Spleen (tissue), 11 donors: Measurements from ENCODE around the gene TMEM147. TPM values are rescaled to one million over a fixed set of nuclear protein-coding genes. Genes with fewer than 3 reads are reported as not detected.
A peak's percentile ranks its signal among the peaks of the same experiment; 100 is the strongest.

Experiments
- DNase-seq: peaks from one replicate; pipeline ENCODE4 v3.0.0-alpha.2; 2020
- H3K27ac ChIP-seq, 8 donors: fragments of 200-600 bp; sonication (generic) in 7 of 8; 1 replicate in 4 of 8; 2 replicates in 4 of 8; pipeline versions ENCODE4 v1.5.0 to v1.8.0; 2016 to 2021; ENCODE audit warnings: inconsistent platforms in 4 of 8, mild to moderate bottlenecking in 4 of 8, moderate library complexity in 1 of 8
- H3K27me3 ChIP-seq, 7 donors: fragments of 200-600 bp; sonication (generic) in 6 of 7; replicated peaks in 1 of 7; 1 replicate in 4 of 7; 2 replicates in 3 of 7; pipeline versions ENCODE4 v1.5.0 to v1.8.0; 2016 to 2021; ENCODE audit warnings: inconsistent platforms in 3 of 7, mild to moderate bottlenecking in 1 of 7
- H3K36me3 ChIP-seq, 6 donors: fragments of 200-600 bp; sonication (generic) in 5 of 6; 1 replicate in 4 of 6; 2 replicates in 2 of 6; pipeline versions ENCODE4 v1.5.0 to v1.8.0; 2016 to 2021; ENCODE audit warnings: inconsistent platforms in 2 of 6
- H3K4me1 ChIP-seq, 6 donors: fragments of 200-600 bp; sonication (generic) in 5 of 6; 1 replicate in 3 of 6; 2 replicates in 3 of 6; pipeline versions ENCODE4 v1.5.0 to v1.8.0; 2016 to 2021; ENCODE audit warnings: inconsistent platforms in 3 of 6
- H3K4me3 ChIP-seq, 8 donors: fragments of 200-600 bp; sonication (generic) in 7 of 8; 1 replicate in 4 of 8; 2 replicates in 4 of 8; pipeline versions ENCODE4 v1.5.0 to v1.8.0; 2016 to 2021; ENCODE audit warnings: inconsistent platforms in 4 of 8, mild to moderate bottlenecking in 4 of 8, moderate library complexity in 2 of 8
- H3K9me3 ChIP-seq, 8 donors: fragments of 200-600 bp; sonication (generic) in 7 of 8; 1 replicate in 4 of 8; 2 replicates in 4 of 8; pipeline versions ENCODE4 v1.5.0 to v1.8.0; 2016 to 2021; ENCODE audit warnings: inconsistent platforms in 4 of 8
- POLR2A ChIP-seq, 3 donors: fragments of 450-650 bp; IDR thresholded peaks; one replicate each; pipeline ENCODE4 v1.5.1; 2017; ENCODE audit warnings: antibody characterized with exemption in 3 of 3, mild to moderate bottlenecking in 1 of 3
- POLR2AphosphoS5 ChIP-seq, 3 donors: sonication (generic); formaldehyde crosslinking; IDR thresholded peaks; one replicate each; pipeline ENCODE4 v1.5.1; 2017; ENCODE audit warnings: antibody characterized with exemption in 3 of 3
- WGBS, 5 donors: extraction: QIAGEN DNeasy Blood & Tissue Kit in 3 of 5; methylation state at CpG; one replicate each; pipeline versions ENCODE4 v1.1.5 to v1.1.7; 2013 to 2018; 5-methylcytosine and 5-hydroxymethylcytosine counted together
- intact Hi-C: fragments of 100-400 bp; cut with DNase I; formaldehyde crosslinking; loops from one replicate; pipeline ENCODE4 v1.15.0; 2023; ENCODE audit warnings: low total_unique reads
- polyA plus RNA-seq, 3 donors: library from polyadenylated mRNA; stranded (reverse); fragments of 200-250 nt; gene quantifications; one replicate each; pipeline ENCODE4 v1.2.1, GENCODE V29; 2013
- total RNA-seq, 7 donors: library from RNA; depleted of rRNA in 3 of 7; stranded (reverse); fragments of >200 nt in 3 of 7; fragmentation: NEBNext Ultra II Directional in 4 of 7; extraction: Animal tissue kit (Norgen Biotek cat#: 25700) in 4 of 7; gene quantifications; one replicate each; pipeline versions ENCODE4 v1.1.0 to v1.2.1, GENCODE V29; 2016 to 2021
- TF ChIP-seq, protein P1 (sequence below), 11 experiments: fragments of 200-600 bp in 7 of 11; fragments of 450-650 bp in 4 of 11; sonication (generic) in 4 of 11; IDR thresholded peaks in 8 of 11; conservative IDR thresholded peaks in 3 of 11; 1 replicate in 7 of 11; 2 replicates in 4 of 11; pipeline versions ENCODE4 v1.4.0 to v1.8.0; 2016 to 2021; ENCODE audit warnings: antibody characterized with exemption in 11 of 11, inconsistent platforms in 4 of 11, mild to moderate bottlenecking in 1 of 11
- donor health status: healthy with polysubstance abuse.
- donor health status: DM: no; HTN: no; CAD: no; lungs with moderate emphysema.
- donor health status: DM: no; HTN: no; CAD: no.
- donor health status: Bipolar disorder and iron deficiency.
- donor health status: healthy.
- donor health status: DM: no; HTN: no; CAD: no.
- donor health status: DM: yes; HTN: yes; CAD: no.

Gene TMEM147
- total and polyA plus RNA-seq, 10 donors = 47.6 to 88.7 (median 56.3) TPM

DNA sequence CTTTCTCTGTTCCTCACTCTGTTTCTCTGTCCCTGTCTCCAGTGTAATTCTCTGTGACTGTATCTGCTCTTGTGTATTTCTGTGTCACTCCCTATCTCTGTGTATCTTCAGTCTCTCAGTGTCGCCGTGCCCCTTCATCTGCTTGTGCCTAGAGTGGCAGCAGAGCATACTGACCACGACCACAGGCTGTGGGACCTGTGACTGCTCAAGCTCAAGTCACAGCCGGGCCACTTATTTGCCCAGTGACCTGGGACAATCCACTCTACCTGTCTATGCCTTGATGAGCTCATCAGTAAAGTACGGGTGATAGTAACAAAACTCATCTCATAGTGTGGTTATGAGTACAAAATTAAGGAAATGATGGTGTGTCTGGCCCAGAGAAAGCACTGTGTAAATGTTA, 8.7 kb downstream of the TMEM147 start:
- WGBS, 5 donors = 63 to 79% (median 69%) methylated on average over 5 of the region's 5 CpGs
- intact Hi-C loops = loop anchor here (10.0 kb wide), 1 partner anchor 161 kb away; the partner anchor contains the start of gene KMT2B
- peak; percentile 23 for DNase-seq

DNA sequence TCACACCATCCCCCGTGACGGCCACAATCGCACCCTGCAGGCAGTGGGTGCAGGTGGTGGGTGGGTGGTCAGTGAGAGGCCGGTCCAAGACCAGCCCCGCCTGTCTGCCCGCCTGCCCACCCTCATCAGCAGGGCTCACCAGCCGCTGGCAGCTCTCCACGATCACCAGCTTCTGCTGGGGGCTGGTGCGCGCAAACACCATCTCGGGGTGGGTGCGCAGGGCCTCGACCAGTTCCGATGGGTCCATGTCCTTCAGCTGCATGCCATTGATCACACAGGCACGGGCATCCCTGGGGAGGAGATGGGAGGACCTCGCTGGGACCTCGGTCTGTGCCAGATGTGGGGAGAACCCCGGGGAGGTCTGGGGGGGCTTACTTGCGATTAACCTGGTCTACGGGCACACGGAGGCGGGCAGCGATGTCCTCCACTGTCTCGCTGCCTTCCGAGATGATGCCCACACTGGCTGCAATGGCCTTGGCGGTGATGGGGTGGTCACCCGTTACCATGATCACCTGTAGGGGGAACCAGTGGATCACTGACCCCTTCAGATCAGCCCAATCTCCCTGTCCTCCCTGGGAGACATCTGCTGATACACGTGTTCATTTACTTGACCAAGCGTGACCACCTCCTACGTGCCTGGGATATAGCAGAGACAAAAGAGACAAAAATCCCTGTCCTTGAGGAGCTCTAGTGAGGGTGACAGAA, 10.0 kb downstream of the TMEM147 start:
- H3K36me3 ChIP-seq = peaks cover 0 to 11% (median 2%) of the 10 kb centered on the region in 6 donors
- no peak for TF ChIP-seq POLR2A (IDR thresholded peaks at IDR 0.05)
- TF ChIP-seq POLR2AphosphoS5 (IDR thresholded peaks at IDR 0.05) = no peak
- TF ChIP-seq, protein P1, sequence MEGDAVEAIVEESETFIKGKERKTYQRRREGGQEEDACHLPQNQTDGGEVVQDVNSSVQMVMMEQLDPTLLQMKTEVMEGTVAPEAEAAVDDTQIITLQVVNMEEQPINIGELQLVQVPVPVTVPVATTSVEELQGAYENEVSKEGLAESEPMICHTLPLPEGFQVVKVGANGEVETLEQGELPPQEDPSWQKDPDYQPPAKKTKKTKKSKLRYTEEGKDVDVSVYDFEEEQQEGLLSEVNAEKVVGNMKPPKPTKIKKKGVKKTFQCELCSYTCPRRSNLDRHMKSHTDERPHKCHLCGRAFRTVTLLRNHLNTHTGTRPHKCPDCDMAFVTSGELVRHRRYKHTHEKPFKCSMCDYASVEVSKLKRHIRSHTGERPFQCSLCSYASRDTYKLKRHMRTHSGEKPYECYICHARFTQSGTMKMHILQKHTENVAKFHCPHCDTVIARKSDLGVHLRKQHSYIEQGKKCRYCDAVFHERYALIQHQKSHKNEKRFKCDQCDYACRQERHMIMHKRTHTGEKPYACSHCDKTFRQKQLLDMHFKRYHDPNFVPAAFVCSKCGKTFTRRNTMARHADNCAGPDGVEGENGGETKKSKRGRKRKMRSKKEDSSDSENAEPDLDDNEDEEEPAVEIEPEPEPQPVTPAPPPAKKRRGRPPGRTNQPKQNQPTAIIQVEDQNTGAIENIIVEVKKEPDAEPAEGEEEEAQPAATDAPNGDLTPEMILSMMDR (IDR thresholded peaks at IDR 0.05 in 8 of 11, conservative IDR thresholded peaks at IDR 0.05 in 3 of 11) = no peak
- WGBS, 5 donors = 60 to 76% (median 72%) methylated on average over 15 to 30 of the region's 30 CpGs
- peak; percentile 56 for DNase-seq
- no peak overlapping the region for H3K4me3 ChIP-seq
- H3K4me1 ChIP-seq = peaks cover 5 to 23% (median 16%) of the 10 kb centered on the region in 6 donors
- no peaks in the 10 kb centered on the region for H3K9me3 ChIP-seq
- intact Hi-C loops = loop anchor here (10.0 kb wide), 1 partner anchor 159 kb away; the partner anchor contains the start of gene KMT2B
- H3K27me3 ChIP-seq = peaks cover 0 to 48% (median 25%) of the 10 kb centered on the region in 7 donors
- no peak overlapping the region for H3K27ac ChIP-seq

More for the DNA sequence above, 8.7 kb downstream of the TMEM147 start:
- Histone ChIP-seq H3K4me1 (peaks cover 5 to 25% (median 15%) of the 10 kb centered on the region in 6 donors), H3K4me3 (no peak overlapping the region), H3K9me3 (no peaks in the 10 kb centered on the region), H3K27ac (no peak overlapping the region), H3K27me3 (peaks cover 0 to 34% (median 18%) of the 10 kb centered on the region in 7 donors), H3K36me3 (peaks cover 0 to 19% (median 2%) of the 10 kb centered on the region in 6 donors)
- no peak for TF ChIP-seq POLR2AphosphoS5 (IDR thresholded peaks at IDR 0.05)
- no peak for TF ChIP-seq POLR2A (IDR thresholded peaks at IDR 0.05)
- TF ChIP-seq, protein P1 (IDR thresholded peaks at IDR 0.05 in 8 of 11, conservative IDR thresholded peaks at IDR 0.05 in 3 of 11) = no peak

DNA sequence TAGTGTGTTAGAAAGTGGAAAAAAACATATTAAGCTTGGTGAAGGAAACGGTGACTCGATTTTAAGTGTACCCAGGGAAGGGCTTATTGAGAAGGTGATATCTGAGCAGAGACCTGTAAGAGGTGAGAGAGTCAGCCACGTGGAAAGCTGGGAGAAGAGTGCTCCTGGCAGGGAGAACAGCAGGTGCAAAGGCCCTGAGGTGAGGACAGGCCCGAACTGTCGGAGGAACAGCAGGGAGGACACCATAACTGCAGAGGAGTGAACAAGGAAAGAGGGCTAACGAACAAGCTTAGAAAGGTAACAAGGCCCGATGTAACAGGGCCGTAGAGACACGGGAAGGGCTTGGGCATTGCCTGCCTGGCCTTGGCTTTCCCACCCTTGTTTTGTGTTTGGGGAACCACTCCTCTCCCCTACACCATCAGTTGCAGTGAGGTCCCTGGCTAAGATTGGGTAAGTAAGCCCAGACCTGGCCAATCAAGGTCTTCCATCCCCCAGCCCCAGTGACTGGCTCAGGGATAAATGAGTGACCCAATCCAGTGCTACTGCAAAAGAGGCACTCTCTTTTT, 10.7 kb downstream of the TMEM147 start:
- Histone ChIP-seq H3K4me1 (peaks cover 5 to 23% (median 16%) of the 10 kb centered on the region in 6 donors), H3K27ac (no peak overlapping the region), H3K9me3 (no peaks in the 10 kb centered on the region), H3K36me3 (peaks cover 0 to 5% (median 0%) of the 10 kb centered on the region in 6 donors), H3K4me3 (no peak overlapping the region), H3K27me3 (peaks cover 0 to 55% (median 25%) of the 10 kb centered on the region in 7 donors)
- peak; percentile 55 for DNase-seq
- TF ChIP-seq POLR2A (IDR thresholded peaks at IDR 0.05) = no peak
- TF ChIP-seq, protein P1 (IDR thresholded peaks at IDR 0.05 in 8 of 11, conservative IDR thresholded peaks at IDR 0.05 in 3 of 11) = no peak
- WGBS, 5 donors = 82 to 87% (median 86%) methylated on average over 9 of the region's 9 CpGs
- intact Hi-C loops = loop anchor here (10.0 kb wide), 1 partner anchor 159 kb away; the partner anchor contains the start of gene KMT2B
